HEK293T (cell line): ENCODE data around the gene OR2C1.

Experiments used
- CTCF ChIA-PET: fragments of 350-600 bp; formaldehyde crosslinking; extraction: SDS; loops from one replicate; lab custom pipeline; 2021; ENCODE audit warnings: antibody characterized with exemption, inconsistent platforms; lab: Yijun Ruan, JAX
- POLR2A ChIA-PET: fragments of 350-600 bp; formaldehyde crosslinking; extraction: SDS; loops from one replicate; lab custom pipeline; 2020; ENCODE audit warnings: antibody characterized with exemption, inconsistent platforms; lab: Yijun Ruan, JAX
- DNase-seq: peaks from one replicate; pipeline ENCODE4 v3.0.0; 2012; ENCODE audit warnings: mixed read lengths; ENCODE audit errors: extremely low spot score
- ARNT ChIP-seq: fragments of 450-650 bp; IDR thresholded peaks from 2 replicates; pipeline ENCODE4 v1.6.1; 2017; ENCODE audit warnings: mild to moderate bottlenecking
- BHLHE40 ChIP-seq: fragments of 450-650 bp; IDR thresholded peaks from 2 replicates; pipeline ENCODE4 v1.6.1; 2016; ENCODE audit warnings: mild to moderate bottlenecking, moderate library complexity, borderline replicate concordance
- CTBP1 ChIP-seq: fragments of 450-650 bp; IDR thresholded peaks from 2 replicates; pipeline ENCODE4 v1.6.1; 2016; ENCODE audit warnings: borderline replicate concordance
- ELF4 ChIP-seq: fragments of 450-650 bp; IDR thresholded peaks from 2 replicates; pipeline ENCODE4 v1.6.1; 2017; ENCODE audit warnings: antibody characterized with exemption
- FOXA1 ChIP-seq: fragments of 450-650 bp; IDR thresholded peaks from 2 replicates; pipeline ENCODE4 v1.6.1; 2016; ENCODE audit warnings: mild to moderate bottlenecking
- FOXM1 ChIP-seq: fragments of 450-650 bp; IDR thresholded peaks from 2 replicates; pipeline ENCODE4 v1.6.1; 2017; ENCODE audit warnings: mild to moderate bottlenecking, borderline replicate concordance
- HDGF ChIP-seq: fragments of 450-650 bp; IDR thresholded peaks from 2 replicates; pipeline ENCODE4 v1.6.1; 2017; ENCODE audit warnings: antibody characterized with exemption, borderline replicate concordance
- L3MBTL2 ChIP-seq: fragments of 450-650 bp; conservative IDR thresholded peaks from 2 replicates; pipeline ENCODE4 v1.6.1; 2016; ENCODE audit warnings: mild to moderate bottlenecking
- LEF1 ChIP-seq: fragments of 450-650 bp; IDR thresholded peaks from 2 replicates; pipeline ENCODE4 v1.6.1; 2017; ENCODE audit warnings: mild to moderate bottlenecking, borderline replicate concordance
- NFRKB ChIP-seq: fragments of 450-650 bp; IDR thresholded peaks from 2 replicates; pipeline ENCODE4 v1.6.1; 2016; ENCODE audit warnings: mild to moderate bottlenecking, moderate library complexity
- SP1 ChIP-seq: fragments of 450-650 bp; IDR thresholded peaks from 2 replicates; pipeline ENCODE4 v1.6.1; 2017
- SUZ12 ChIP-seq: fragments of 450-650 bp; IDR thresholded peaks from 2 replicates; pipeline ENCODE4 v1.6.1; 2016; ENCODE audit warnings: mild to moderate bottlenecking
- TARDBP ChIP-seq: fragments of 450-650 bp; IDR thresholded peaks from 2 replicates; pipeline ENCODE4 v1.6.1; 2016
- ZNF384 ChIP-seq: fragments of 450-650 bp; IDR thresholded peaks from 2 replicates; pipeline ENCODE4 v1.6.1; 2016
- TF ChIP-seq, protein P1 (sequence below): fragments of 450-650 bp; IDR thresholded peaks from 2 replicates; pipeline ENCODE4 v1.6.1; 2016

The OR2C1 gene

DNA sequence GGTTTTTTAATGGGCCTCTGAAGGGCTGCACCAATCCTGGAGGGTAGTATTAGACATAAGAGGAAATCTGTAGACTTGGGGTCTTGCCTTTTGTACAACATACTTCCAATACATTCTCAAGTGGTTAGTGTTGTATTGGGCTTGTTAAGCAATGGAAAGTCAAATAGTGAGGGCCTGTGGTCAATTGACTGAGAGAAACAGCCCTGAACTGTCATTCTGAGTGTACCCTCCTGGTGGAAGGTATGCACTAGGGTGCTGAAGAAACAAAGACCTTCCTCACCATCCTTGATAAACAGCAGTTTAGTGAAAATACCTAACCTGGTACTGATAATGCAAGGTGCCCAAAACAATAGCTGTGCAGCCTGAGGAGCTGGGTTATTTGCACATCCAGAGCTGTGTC, 22.2 kb downstream of the OR2C1 start:
- DNase-seq, result no peak
- TF ChIP-seq NFRKB (no peak), L3MBTL2 (no peak), SP1 (no peak), HDGF (no peak)
- TF ChIP-seq, protein P1, sequence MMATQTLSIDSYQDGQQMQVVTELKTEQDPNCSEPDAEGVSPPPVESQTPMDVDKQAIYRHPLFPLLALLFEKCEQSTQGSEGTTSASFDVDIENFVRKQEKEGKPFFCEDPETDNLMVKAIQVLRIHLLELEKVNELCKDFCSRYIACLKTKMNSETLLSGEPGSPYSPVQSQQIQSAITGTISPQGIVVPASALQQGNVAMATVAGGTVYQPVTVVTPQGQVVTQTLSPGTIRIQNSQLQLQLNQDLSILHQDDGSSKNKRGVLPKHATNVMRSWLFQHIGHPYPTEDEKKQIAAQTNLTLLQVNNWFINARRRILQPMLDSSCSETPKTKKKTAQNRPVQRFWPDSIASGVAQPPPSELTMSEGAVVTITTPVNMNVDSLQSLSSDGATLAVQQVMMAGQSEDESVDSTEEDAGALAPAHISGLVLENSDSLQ, result no peak
- POLR2A ChIA-PET, result no interaction called here
- CTCF ChIA-PET, result no interaction called here

GRCh38 chr16:3383045-3383448, 27.4 kb downstream of the OR2C1 start:
- DNase-seq, result no peak
- TF ChIP-seq NFRKB, result 0 out of 2 replicates have a peak, but pooled peaks have one; percentile 38
- TF ChIP-seq SP1, result no peak
- POLR2A ChIA-PET, result no interaction called here
- CTCF ChIA-PET, result no interaction called here

DNA sequence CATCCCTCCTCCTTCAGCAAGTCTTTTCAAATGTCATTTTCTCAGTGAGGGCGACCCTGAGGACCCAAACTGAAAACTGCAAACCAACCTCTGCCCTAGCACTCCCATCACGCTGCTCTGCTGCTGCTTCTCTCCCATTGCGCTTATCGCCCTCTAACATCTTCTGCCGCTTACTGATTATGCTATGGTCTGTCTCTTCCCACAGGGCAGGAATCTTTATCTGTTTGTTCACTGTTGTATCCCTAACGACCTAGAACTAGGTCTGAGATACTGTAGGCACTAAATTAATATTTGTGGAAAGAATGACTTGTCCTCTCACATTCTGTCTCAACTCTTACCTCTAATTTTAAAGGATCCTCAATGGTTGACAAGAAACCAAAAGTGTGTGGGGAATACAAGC, 32.6 kb downstream of the OR2C1 start:
- DNase-seq, result no peak
- ChIA-PET CTCF (no interaction called here), POLR2A (interaction anchor here (2.3 kb wide), 1 partner anchor 12 kb away, joined by 9 read pairs; the partner anchor contains the start of genes ZNF174 and ZSCAN32)
- TF ChIP-seq TARDBP (no peak), SP1 (no peak), FOXM1 (no peak), ARNT (no peak), ELF4 (no peak)

GRCh38 chr16:3389663-3390338, 34.1 kb downstream of the OR2C1 start:
- TF ChIP-seq FOXA1 (no peak), CTBP1 (no peak), ELF4 (no peak)
- POLR2A ChIA-PET, result no interaction called here
- CTCF ChIA-PET, result no interaction called here
- DNase-seq, result no peak

DNA sequence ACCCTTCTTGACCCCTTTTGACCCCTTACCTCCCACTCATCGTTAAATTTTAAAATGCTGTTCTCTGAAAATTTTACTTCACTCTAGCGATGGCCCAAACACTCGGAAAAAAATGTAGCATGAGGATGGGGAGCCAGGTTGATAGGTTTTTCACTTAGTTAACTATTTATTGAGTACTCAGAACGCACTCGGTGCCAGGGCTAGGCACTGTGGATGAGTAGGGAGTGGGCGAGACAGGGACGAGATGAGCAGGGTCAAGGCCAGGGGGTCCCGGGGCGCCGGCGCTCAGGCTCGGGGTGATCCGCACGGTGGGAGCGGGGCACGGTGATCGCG, 44.7 kb downstream of the OR2C1 start:
- TF ChIP-seq BHLHE40 (no peak), L3MBTL2 (no peak), FOXM1 (no peak), ELF4 (no peak)
- CTCF ChIA-PET, result no interaction called here
- POLR2A ChIA-PET, result interaction anchor here (1.0 to 2.3 kb wide), 8 partner anchors 9 to 210 kb away, joined by 3 to 13 read pairs (median 6); partner anchors contain the start of genes NAA60, ZNF263 and ZNF597
- no peak for DNase-seq

- TF ChIP-seq LEF1, result no peak
- TF ChIP-seq SUZ12, result no peak
- TF ChIP-seq ELF4, result peak; percentile 51; the same call in 1 of the 2 replicates
- TF ChIP-seq, protein P1, result peak; percentile 100
- TF ChIP-seq FOXM1, result no peak
- peak; percentile 91; the same call in 1 of the 2 replicates for TF ChIP-seq HDGF
- TF ChIP-seq ZNF384, result no peak
- TF ChIP-seq CTBP1, result no peak
- no peak for TF ChIP-seq ARNT
- TF ChIP-seq SP1, result peak; percentile 57; the same call in 1 of the 2 replicates
- peak; percentile 53; the same call in 1 of the 2 replicates for TF ChIP-seq L3MBTL2
- DNase-seq, result peak; percentile 100
- ChIA-PET CTCF (no interaction called here), POLR2A (interaction anchor here (0.6 to 2.3 kb wide), 11 partner anchors 9 to 266 kb away, joined by 3 to 13 read pairs (median 4); partner anchors contain the start of genes NAA60, ZNF213, ZNF263 and ZNF597)
Observed at GRCh38 chr16:3400779-3401688, 45.3 kb downstream of the OR2C1 start, which contains the start of the genes ZNF174 and ZSCAN32. ZNF174 (plus strand) TSS chr16:3401215; CDS start chr16:3402005, 790 bp downstream. ZSCAN32 (minus strand) TSS chr16:3401004; CDS start chr16:3397557, 3,447 bp downstream.

GRCh38 chr16:3401719-3402397, 46.2 kb downstream of the OR2C1 start:
- TF ChIP-seq FOXM1, result no peak
- no peak for TF ChIP-seq FOXA1
- TF ChIP-seq CTBP1, result no peak
- TF ChIP-seq, protein P1, result no peak
- TF ChIP-seq TARDBP, result no peak
- no peak for TF ChIP-seq BHLHE40
- TF ChIP-seq SP1, result no peak
- ChIA-PET CTCF (no interaction called here), POLR2A (interaction anchor here (1.1 to 2.3 kb wide), 7 partner anchors 8 to 267 kb away, joined by 3 to 13 read pairs (median 6); partner anchors contain the start of genes NAA60, ZNF213, ZNF263 and ZNF597)
- peak; percentile 40 for DNase-seq
